GM19351 (cell line): ENCODE data around the gene ZCCHC7.
A peak's percentile ranks its signal among the peaks of the same experiment; 100 is the strongest.
"Not testable (repeated sequence)": the region's sequence is repeated elsewhere in the genome, so short reads cannot be mapped to it uniquely, and the experiment has no call there.

Experiments
- ATAC-seq: cut with Tn5 transposase; IDR thresholded peaks from one replicate; pipeline ENCODE4 v1.9.1; 2021; ENCODE audit warnings: mild to moderate bottlenecking, moderate library complexity; ENCODE audit not compliant: unreplicated experiment

The ZCCHC7 gene

GRCh38 chr9:37120843-37121335 lies 515 bp downstream of the ZCCHC7 start:
- peak; percentile 26 for ATAC-seq

GRCh38 chr9:37121881-37122280 lies 1.5 kb downstream of the ZCCHC7 start:
- no peak for ATAC-seq

GRCh38 chr9:37126214-37126788 lies 5.9 kb downstream of the ZCCHC7 start:
- ATAC-seq, result no peak

- no peak for ATAC-seq
Observed at GRCh38 chr9:37127018-37127417, 6.6 kb downstream of the ZCCHC7 start.

DNA sequence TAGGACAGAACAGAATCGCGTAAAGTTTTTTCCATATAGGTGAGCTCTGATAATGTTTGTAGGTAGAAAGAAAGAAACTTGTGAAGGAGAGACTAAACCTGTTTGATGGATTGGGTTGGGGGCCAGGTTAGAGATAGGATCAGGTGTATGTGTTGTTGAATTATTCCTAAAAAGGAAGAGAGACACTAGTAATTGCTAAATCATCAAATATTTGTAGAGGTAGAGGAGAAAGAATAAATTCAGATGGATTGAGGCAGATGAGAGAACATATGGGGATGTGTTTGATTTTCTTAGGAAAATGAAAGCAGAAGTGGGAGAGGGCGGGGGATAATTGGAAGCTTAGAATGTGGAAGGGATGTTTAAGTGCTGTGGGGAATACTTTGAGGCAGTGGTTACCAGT lies 7.7 kb downstream of the ZCCHC7 start:
- no peak for ATAC-seq

DNA sequence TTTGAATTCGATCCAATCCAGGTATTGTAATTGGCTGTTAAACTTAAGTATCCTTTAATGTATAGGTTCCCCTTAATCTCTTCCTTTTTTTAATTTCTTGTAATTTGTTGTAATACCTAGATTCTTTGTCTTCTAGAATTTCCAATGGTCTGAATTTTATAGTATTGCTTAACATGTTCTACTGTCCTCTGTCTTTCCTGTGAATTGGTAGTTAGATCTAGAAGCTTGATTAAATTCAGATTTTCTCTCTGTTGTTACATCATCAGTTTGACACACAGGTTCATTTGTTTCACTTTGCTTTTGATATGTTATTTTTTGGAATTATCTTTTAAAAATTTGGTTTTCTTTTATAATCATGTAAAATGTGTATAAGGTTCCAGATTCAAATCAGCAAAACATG lies 13.8 kb downstream of the ZCCHC7 start:
- no peak for ATAC-seq

DNA sequence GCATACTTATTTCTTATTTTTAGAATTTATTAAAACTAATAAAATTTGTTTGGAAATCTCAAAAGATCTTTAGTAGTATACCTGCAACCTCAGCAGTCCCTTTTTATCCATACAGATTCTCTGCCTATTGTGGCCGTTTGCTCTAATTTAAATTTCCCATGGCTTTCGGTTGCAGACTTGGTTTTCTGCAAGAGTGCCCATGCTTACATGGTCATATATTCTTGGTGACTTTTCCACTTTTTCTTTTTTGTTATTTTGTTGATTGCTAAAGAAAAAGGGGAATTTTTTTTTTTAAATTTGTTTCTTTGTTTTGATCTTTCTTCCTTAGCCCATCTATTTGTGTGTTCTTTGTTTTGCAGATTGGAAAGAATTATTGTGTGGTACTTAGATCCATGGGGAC lies 20.6 kb downstream of the ZCCHC7 start:
- ATAC-seq, result no peak

- no peak for ATAC-seq
Observed at GRCh38 chr9:37144762-37145161, 24.4 kb downstream of the ZCCHC7 start.

DNA sequence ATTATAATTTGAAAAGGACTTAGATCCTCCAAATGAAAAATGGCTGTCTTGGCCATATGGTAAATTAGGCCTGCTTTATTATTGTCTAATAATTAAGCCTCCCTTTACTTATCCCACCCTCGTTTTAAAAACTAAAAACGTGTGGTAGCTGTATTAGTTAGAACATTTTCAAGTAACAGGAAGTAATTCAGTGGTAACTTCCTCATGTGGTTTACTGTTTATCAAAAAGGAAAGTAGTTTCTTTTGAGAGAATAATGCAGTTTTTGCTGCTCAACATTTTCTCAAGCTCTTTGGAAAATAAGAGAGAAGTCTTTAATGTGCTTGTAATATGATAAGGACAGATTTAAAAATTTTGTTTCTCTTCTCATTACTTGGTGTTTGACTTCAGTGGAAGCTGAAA lies 26.0 kb downstream of the ZCCHC7 start:
- ATAC-seq, result peak; percentile 70

- no peak for ATAC-seq
Observed at GRCh38 chr9:37148181-37148580, 27.8 kb downstream of the ZCCHC7 start.

DNA sequence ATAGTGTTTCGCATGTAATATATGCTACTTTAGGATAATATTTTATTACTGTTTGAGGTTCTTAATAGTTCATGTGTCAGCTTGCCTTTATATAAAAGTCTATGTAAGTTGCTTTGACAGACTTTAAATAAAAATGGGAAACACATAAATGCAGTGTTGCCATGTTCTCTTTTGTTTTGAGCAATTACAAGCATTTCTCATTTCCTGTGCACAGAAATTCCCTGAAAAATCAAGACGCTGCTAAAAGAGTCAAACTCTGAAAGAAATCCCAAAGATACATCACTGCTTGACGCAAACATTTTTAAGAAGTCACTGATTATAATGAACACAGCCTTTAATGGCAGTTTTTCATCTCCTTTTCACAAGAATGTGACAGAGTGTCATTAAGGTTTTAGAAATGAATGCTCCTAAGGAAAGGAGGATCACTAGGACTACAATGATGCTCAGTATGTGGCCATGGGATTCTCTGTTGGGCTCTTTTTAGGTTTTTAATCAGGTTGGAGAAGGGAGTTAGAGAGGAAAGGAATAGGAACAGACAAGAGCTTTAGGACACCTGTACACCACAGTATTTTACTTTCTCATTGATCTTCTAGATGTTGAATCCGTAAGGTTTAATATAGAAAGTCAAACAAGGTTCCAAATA lies 29.4 kb downstream of the ZCCHC7 start:
- ATAC-seq, result no peak

DNA sequence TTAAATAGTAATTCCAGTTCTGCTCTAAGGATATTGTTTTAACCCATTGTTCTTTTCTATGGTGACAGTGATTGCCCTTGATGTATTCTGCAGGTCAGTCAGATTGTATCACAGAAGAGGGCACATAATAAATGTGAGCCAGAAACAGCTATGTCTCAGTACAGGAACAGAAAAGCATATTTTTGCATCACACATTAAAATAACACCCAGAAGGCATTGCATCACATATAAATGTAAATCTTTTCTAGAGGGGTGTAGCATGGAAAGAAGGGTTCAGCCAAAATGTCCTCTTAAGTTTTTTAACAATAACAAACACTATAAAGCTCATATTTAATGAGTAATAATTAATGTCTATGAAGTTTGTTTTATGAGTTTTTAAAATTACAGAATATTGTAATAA lies 30.0 kb downstream of the ZCCHC7 start:
- ATAC-seq, result no peak

DNA sequence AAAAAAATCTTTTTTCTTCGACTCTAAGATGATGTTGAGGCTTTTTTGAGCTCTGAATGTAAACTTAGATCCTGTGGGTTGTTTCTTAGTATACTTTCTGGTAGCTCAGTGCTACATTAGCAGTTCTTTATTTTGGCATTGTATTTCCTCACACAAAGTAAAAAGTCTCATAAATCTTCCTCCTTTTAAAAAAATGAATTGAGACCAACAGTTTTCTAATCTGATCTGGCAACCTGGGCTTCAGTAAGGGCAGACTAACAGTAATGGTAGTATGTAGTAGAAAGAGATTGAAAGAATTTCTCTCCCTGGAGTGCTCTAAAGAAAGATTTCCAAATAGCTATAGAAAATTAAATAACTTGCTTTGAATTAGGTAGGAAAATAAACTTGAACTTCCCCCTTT lies 31.4 kb downstream of the ZCCHC7 start:
- no peak for ATAC-seq

DNA sequence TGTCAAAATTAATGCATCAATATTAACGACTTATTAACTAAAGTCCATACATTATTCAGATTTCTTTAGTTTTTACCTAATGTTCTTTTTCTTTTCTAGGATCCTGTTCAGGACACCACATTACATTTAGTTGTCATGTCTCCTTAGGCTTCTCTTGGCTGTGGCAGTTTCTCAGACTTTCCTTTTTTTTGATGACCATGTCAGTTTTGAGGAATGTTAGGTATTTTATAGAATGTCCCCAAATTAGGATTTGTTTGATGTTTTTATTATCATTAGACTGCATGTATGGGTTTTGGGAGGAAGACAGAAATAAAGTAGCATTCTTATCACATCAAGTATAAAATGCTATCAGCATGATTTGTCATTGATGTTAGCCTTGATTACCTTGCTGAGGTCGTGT lies 32.0 kb downstream of the ZCCHC7 start:
- ATAC-seq, result no peak

- no peak for ATAC-seq
Observed at GRCh38 chr9:37155601-37156000, 35.2 kb downstream of the ZCCHC7 start.

DNA sequence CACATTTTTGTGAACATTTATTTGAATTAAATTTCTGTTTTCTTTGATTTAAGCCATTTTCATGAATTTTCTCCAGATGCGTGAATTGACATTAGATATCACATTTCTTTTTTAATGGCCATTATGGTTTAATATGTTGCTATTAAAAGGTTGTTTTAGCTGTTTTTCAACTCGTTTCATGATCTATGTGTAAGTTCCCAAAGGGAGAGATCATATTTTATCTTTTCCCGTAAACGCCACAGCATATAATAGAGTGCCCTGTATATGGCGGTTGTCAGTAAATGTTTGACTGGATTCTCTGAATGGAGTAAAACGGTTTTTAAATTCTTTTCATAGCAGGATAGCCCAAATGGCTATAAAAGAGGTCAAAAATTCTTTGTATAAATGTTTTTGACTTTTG lies 35.8 kb downstream of the ZCCHC7 start:
- no peak for ATAC-seq

DNA sequence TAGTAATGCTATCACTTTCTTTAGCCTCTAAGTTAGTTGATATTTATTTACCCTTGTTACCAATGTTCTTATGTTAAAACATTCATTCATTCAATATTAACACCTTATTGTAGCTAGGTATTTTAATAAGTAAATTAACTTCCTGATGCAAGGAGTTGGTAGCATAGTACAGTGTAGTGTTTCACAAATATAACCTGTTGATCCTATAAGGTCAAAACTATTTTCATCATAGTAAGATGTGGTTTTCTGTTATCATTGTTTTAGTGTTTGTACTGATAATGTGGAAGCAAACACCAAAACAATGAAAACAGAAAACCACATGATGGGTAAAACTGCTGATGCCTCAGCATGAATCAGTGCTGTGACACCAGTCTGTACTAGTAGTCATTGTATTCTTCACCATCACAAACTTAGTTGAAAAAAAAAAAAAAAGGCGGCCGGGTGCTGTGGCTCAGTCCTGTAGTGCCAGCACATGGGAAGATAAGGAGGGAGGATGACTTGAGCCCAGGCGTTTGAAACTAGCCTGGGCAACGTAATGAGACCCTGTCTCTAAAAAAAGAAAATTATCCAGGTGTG lies 36.5 kb downstream of the ZCCHC7 start:
- no peak for ATAC-seq

GRCh38 chr9:37157726-37158377 lies 37.5 kb downstream of the ZCCHC7 start:
- no peak for ATAC-seq

DNA sequence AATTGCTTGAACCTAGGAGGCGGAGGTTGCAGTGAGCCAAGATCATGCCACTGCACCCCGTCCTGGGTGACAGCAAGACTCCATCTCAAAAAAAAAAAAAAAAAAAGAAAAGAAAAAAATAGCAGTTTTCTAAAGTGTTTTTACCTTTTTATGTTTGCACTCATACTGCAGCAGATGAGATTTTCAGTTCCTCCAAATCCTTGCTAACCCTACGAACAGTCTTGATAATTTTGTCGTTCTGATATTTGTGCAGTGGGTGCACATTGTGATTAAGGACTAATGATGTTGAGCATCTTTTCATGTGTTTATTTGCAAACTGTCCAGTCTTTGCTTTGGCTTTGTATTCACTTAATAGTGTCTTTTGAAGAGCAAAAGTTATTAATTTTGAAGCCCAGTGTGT lies 42.9 kb downstream of the ZCCHC7 start:
- no peak for ATAC-seq

DNA sequence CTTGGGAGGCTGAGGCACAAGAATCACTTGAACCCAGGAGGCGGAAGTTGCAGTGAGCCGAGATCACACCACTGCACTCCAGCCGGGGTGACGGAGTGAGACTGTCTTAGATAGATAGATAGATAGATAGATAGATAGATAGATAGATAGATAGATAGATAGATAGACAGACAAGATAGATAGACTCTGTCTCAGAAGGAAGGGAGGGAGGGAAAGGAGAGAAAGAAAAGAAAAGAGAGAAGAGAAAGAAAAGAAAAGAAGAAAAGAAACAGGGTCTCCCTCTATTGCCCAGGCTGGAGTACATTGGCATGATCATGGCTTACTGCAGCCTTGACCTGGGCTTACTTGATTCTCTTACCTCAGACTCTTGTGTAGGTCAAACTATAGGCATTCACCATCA lies 44.0 kb downstream of the ZCCHC7 start:
- ATAC-seq, result not testable (repeated sequence)

DNA sequence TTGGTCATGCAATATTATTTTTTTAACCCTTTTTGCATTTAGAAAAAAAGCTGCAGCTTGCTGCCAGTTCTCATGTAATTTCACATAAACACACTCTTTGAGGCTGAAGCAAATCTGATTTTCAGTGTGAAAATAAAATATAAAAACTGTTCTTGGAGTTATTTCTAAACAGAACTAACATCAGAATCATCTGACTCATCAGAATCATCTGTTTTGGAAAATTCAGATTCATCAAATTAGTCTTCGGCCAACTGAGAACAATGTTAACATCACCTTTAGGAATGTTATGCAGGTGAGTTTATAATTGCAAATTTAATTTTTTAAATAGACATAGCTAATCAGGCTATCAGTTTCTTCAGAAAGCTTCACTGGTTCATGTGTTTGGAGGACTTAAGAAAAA lies 45.3 kb downstream of the ZCCHC7 start:
- no peak for ATAC-seq

GRCh38 chr9:37167456-37168047 lies 47.2 kb downstream of the ZCCHC7 start:
- ATAC-seq, result no peak
